Measurements from ENCODE around the gene ARL3.
"Not testable (repeated sequence)": the region's sequence is repeated elsewhere in the genome, so short reads cannot be mapped to it uniquely, and the experiment has no call there.

ARL3 gene

DNA sequence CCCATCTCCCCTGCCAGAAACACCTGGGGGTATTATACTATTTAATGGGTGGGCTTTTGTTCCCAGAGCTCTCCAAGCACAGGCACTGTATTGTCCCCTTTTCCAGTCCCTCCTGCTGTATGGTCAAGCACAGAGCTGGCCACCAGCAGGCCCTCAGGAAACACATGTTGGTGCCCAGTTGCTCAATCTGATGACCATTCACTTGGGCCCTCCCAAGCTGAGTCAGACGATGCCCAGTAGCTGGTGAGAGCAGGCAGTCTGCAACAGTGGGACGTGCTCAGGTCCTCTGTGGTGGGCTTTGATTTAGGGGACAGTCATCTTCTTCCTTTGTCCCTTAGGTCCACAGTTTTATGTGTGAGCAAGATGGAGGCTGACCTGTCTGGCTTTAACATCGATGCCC lies 12.1 kb upstream of the ARL3 start:
- DNase-seq (ENCODE audit: low read depth, low spot score): no peak
- no peak overlapping the region for H3K4me3 ChIP-seq (ENCODE audit: low read depth, low read length)
- TF ChIP-seq, protein P1, sequence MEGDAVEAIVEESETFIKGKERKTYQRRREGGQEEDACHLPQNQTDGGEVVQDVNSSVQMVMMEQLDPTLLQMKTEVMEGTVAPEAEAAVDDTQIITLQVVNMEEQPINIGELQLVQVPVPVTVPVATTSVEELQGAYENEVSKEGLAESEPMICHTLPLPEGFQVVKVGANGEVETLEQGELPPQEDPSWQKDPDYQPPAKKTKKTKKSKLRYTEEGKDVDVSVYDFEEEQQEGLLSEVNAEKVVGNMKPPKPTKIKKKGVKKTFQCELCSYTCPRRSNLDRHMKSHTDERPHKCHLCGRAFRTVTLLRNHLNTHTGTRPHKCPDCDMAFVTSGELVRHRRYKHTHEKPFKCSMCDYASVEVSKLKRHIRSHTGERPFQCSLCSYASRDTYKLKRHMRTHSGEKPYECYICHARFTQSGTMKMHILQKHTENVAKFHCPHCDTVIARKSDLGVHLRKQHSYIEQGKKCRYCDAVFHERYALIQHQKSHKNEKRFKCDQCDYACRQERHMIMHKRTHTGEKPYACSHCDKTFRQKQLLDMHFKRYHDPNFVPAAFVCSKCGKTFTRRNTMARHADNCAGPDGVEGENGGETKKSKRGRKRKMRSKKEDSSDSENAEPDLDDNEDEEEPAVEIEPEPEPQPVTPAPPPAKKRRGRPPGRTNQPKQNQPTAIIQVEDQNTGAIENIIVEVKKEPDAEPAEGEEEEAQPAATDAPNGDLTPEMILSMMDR (IDR thresholded peaks at IDR 0.05; ENCODE audit: low read depth, low read length): no peak
- in situ Hi-C loops (cut with HindIII; ENCODE audit: low sequenced_read_pairs): no loop called here

DNA sequence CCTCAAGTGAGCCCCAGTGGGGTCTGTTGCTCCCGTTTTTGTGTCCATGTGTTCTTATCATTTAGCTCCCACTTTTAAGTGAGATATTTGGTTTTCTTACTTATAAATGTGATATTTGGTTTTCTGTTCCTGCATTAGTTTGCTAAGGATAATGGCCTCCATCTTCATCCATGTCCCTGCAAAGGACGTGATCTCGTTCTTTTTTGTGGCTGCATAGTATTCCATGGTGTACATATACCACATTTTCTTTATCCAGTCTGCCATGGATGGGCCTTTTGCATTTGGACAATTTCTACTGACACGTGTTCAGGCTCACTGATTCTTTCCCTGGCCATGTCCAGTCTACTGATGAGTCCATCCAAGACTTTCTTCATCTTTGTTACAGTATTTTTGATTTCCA lies 9.8 kb upstream of the ARL3 start:
- H3K4me3 ChIP-seq (ENCODE audit: low read depth, low read length): no peak overlapping the region
- TF ChIP-seq, protein P1 (IDR thresholded peaks at IDR 0.05; ENCODE audit: low read depth, low read length): no peak
- in situ Hi-C loops (cut with HindIII; ENCODE audit: low sequenced_read_pairs): no loop called here
- no peak for DNase-seq (ENCODE audit: low read depth, low spot score)

DNA sequence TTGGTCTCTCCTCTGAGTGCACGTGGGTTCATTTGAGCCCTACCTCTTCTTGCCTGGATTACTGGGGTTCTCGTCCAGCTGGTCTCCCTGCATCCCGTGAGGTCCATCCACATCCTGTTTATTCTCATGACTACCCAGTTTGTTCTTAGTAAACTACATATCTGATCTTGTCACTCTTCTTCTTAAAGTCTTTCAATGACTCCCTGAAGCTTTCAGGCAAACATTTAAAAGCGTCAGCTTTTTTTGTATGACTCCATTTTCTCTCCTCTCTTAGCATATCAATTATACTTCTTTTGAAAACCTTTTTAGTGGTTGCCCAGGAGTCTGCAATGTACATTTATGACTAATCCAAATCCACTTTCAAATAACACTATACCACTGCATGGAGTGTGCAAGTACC lies 7.8 kb upstream of the ARL3 start:
- DNase-seq (ENCODE audit: low read depth, low spot score): no peak
- TF ChIP-seq, protein P1 (IDR thresholded peaks at IDR 0.05; ENCODE audit: low read depth, low read length): no peak
- no peak overlapping the region for H3K4me3 ChIP-seq (ENCODE audit: low read depth, low read length)
- in situ Hi-C loops (cut with HindIII; ENCODE audit: low sequenced_read_pairs): no loop called here

DNA sequence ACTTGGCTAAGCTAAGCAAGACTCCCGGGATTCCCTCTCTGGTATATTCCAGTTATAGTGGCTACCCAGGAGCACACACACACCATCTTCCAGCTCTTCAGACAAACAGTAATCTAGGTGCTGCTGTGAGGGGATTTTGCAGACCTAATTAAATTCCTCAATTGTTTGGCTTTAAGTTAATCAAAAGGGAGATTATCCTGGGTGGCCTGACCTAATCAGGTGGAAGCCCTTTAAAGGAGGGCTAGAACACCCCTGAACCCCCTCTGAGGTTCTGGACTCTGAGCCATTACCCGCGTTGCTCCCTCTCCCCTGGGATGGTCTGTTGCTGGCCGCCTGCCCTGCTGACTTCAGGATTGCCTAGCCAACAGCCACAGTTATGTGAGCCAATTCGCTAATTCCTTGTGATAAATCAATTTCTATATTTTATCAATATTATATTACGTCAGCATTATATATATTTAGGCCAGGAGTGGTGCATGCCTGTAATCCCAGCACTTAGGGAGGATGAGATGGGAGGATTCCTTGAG lies 6.6 kb upstream of the ARL3 start:
- in situ Hi-C loops (cut with HindIII; ENCODE audit: low sequenced_read_pairs): no loop called here
- no peak for DNase-seq (ENCODE audit: low read depth, low spot score)
- TF ChIP-seq, protein P1 (IDR thresholded peaks at IDR 0.05; ENCODE audit: low read depth, low read length): no peak
- H3K4me3 ChIP-seq (ENCODE audit: low read depth, low read length): no peak overlapping the region

DNA sequence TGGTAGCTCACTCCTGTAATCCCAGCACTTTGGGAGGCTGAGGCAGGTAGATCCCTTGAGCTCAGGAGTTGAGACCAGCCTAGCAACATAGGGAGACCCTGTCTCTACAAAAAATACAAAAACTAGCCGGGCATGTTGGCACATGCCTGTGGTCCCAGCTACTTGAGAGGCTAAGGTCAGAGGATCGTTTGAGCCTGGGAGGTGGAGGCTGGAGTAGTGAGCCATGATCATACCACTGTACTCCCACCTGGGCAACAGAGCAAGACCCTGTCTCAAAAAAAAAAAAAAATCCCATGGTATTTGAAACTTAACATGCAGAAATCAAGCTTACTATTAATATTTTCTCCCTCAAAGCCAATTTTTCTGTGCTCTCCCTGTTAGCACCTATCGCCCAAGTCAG lies 6.1 kb upstream of the ARL3 start:
- TF ChIP-seq, protein P1 (IDR thresholded peaks at IDR 0.05; ENCODE audit: low read depth, low read length): no peak
- no peak for DNase-seq (ENCODE audit: low read depth, low spot score)

DNA sequence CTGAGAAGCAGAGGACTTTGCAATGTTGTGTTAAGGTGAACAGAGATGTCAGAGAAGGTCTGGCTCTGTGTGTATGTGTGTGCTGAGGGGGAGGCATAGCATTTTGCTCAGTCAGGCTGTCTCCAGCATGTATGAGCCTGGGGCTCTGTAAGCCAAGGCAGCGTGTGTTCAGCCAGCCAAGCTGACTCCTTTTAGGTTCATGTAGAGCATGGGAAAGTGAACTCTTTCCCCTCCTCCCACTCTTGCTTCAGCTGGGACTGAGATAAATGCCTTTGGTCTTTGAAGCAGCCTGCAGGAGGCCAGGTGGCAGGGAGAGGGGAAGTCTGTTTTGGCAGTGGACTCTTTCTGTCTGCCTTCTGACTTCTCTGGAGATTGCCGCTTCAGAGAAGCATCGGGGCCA lies 4.0 kb upstream of the ARL3 start:
- in situ Hi-C loops (cut with HindIII; ENCODE audit: low sequenced_read_pairs): no loop called here
- TF ChIP-seq, protein P1 (IDR thresholded peaks at IDR 0.05; ENCODE audit: low read depth, low read length): no peak
- H3K4me3 ChIP-seq (ENCODE audit: low read depth, low read length): no peak overlapping the region
- peak; percentile 57 for DNase-seq (ENCODE audit: low read depth, low spot score)

More for the DNA sequence above, 6.1 kb upstream of the ARL3 start:
- in situ Hi-C loops (cut with HindIII; ENCODE audit: low sequenced_read_pairs): no loop called here
- H3K4me3 ChIP-seq (ENCODE audit: low read depth, low read length): no peak overlapping the region

DNA sequence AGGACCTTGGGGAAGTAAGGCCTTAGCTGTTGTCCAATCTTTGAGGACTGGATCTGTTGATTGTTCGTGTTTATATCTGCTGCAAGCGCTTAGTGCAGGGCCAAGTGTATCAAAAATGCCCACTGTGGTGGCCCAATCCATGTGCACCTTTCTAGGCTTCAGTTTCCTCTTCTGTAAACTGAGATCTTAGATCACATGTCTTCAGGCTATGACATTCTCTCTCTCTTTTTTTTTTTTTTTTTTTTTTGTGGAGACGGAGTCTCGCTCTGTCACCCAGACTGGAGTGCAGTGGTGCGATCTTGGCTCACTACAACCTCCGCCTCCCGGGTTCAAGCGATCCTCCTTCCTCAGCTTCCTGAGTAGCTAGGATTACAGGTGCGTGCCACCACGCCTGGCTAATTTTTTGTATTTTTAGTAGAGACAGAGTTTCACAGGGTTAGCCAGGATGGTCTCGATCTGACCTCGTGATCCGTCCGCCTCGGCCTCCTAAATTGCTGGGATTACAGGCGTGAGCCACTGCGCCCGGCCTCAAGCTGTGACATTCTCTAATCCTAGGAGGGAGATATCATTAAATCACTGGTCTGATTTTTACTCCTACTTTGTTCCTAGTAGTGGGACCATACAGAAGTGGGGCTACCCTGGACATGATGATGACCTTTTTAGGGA lies 2.8 kb upstream of the ARL3 start:
- H3K4me3 ChIP-seq (ENCODE audit: low read depth, low read length); DNase-seq (ENCODE audit: low read depth, low spot score); in situ Hi-C loops (cut with HindIII; ENCODE audit: low sequenced_read_pairs): not testable (repeated sequence)

Data from astrocyte of the spinal cord (primary cell).